ENCODE measurements around the gene CAMSAP1. TPM values are rescaled to one million over a fixed set of nuclear protein-coding genes. Genes with fewer than 3 reads are reported as not detected.

Gene CAMSAP1
- total RNA-seq, 6 experiments from 2014 or later, result 5.2 to 16.1 (median 10.4) TPM

- H3K36me3 ChIP-seq, result no peaks in the 10 kb centered on the region
- DNase-seq, result no peak
- ATAC-seq, result no peak
- TF ChIP-seq POLR2A (IDR thresholded peaks at IDR 0.05) (no peak), CTCF (IDR thresholded peaks at IDR 0.05) (no peak)
- 61% methylated on average over 6 of the region's 11 CpGs for WGBS (ENCODE audit: insufficient coverage, low coverage, low lambda C conversion rate, missing lambda C conversion rate)
- H3K4me1 ChIP-seq, result no peaks in the 10 kb centered on the region
- H3K4me3 ChIP-seq, result no peak overlapping the region
- H3K9me3 ChIP-seq, result no peaks in the 10 kb centered on the region
- no peak overlapping the region for H3K27ac ChIP-seq
- intact Hi-C loops (cut with DNase I), result no loop called here
- no peaks in the 10 kb centered on the region for H3K27me3 ChIP-seq
Observed at GRCh38 chr9:135773530-135774238, 133.7 kb downstream of the CAMSAP1 start.

GRCh38 chr9:135772702-135773493 lies 134.4 kb downstream of the CAMSAP1 start:
- H3K36me3 ChIP-seq, result no peaks in the 10 kb centered on the region
- no peak overlapping the region for H3K4me3 ChIP-seq
- no peak overlapping the region for H3K27ac ChIP-seq
- DNase-seq (no peak), ATAC-seq (no peak)
- H3K27me3 ChIP-seq, result no peaks in the 10 kb centered on the region
- no CpG with 5 or more reads among the region's 36 CpGs for WGBS (ENCODE audit: insufficient coverage, low coverage, low lambda C conversion rate, missing lambda C conversion rate)
- no peaks in the 10 kb centered on the region for H3K4me1 ChIP-seq
- intact Hi-C loops (cut with DNase I), result no loop called here
- no peak for TF ChIP-seq POLR2A (IDR thresholded peaks at IDR 0.05)
- TF ChIP-seq CTCF (IDR thresholded peaks at IDR 0.05), result no peak
- no peaks in the 10 kb centered on the region for H3K9me3 ChIP-seq

DNA sequence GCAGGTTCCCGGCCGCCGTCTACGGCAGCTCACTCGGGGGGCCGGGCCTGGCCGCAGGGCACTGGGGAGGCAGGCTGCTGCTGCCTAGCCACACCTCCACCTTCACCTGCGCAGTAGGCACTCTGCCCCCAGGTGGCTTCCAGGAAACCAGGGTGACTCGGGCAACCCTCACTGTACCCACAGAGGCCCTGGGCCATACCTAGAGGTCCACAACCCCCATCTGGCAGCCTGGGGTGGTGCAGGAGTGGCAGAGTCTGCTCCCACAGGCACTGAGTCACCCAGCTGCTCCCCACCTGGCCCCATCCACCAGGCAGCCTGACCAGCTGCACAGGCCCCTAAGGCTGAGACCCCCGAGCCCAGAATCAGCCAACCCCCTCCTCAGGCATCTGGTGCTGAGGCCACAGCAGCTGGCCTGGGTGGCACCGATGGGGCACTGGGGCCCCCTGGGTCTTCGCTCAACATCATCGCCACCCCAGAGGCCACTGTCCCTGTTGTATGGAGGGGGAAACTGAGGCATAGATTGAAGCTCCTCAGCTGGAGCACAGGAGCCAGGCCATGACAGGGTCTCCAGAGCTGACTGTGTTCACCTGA lies 135.2 kb downstream of the CAMSAP1 start:
- no peak overlapping the region for H3K4me3 ChIP-seq
- intact Hi-C loops (cut with DNase I), result no loop called here
- no peak overlapping the region for H3K27ac ChIP-seq
- no peaks in the 10 kb centered on the region for H3K27me3 ChIP-seq
- ATAC-seq (no peak), DNase-seq (no peak)
- no peaks in the 10 kb centered on the region for H3K9me3 ChIP-seq
- H3K4me1 ChIP-seq, result no peaks in the 10 kb centered on the region
- TF ChIP-seq CTCF (IDR thresholded peaks at IDR 0.05), result no peak
- no peak for TF ChIP-seq POLR2A (IDR thresholded peaks at IDR 0.05)
- H3K36me3 ChIP-seq, result no peaks in the 10 kb centered on the region
- WGBS (ENCODE audit: insufficient coverage, low coverage, low lambda C conversion rate, missing lambda C conversion rate), result no CpG with 5 or more reads among the region's 13 CpGs

GRCh38 chr9:135771401-135772051 lies 135.8 kb downstream of the CAMSAP1 start:
- H3K27ac ChIP-seq, result no peak overlapping the region
- intact Hi-C loops (cut with DNase I), result no loop called here
- no peak for ATAC-seq
- H3K27me3 ChIP-seq, result no peaks in the 10 kb centered on the region
- no peaks in the 10 kb centered on the region for H3K4me1 ChIP-seq
- no peak for DNase-seq
- no peak overlapping the region for H3K4me3 ChIP-seq
- TF ChIP-seq POLR2A (IDR thresholded peaks at IDR 0.05) (no peak), CTCF (IDR thresholded peaks at IDR 0.05) (no peak)
- WGBS (ENCODE audit: insufficient coverage, low coverage, low lambda C conversion rate, missing lambda C conversion rate), result no CpG with 5 or more reads among the region's 21 CpGs
- H3K9me3 ChIP-seq, result no peaks in the 10 kb centered on the region
- no peaks in the 10 kb centered on the region for H3K36me3 ChIP-seq
